NB4 (cell line): ENCODE data around the gene RNF111.

Experiments used
- DNase-seq: peaks from one replicate; pipeline ENCODE4 v3.0.0; 2010; ENCODE audit warnings: low read depth
- H3K4me3 ChIP-seq: one replicate; pipeline ENCODE4 v1.5.1; 2011; ENCODE audit warnings: mild to moderate bottlenecking, low read depth, low read length, moderate library complexity
- MYC ChIP-seq: IDR thresholded peaks from 2 replicates; pipeline ENCODE4 v1.6.1; 2011; ENCODE audit warnings: low read depth, low read length
- POLR2A ChIP-seq: IDR thresholded peaks from 2 replicates; pipeline ENCODE4 v1.6.1; 2011; ENCODE audit warnings: mild to moderate bottlenecking; ENCODE audit not compliant: insufficient read length; ENCODE audit errors: extremely low read depth
- TF ChIP-seq, protein P1 (sequence below): IDR thresholded peaks from 2 replicates; pipeline ENCODE4 v1.6.1; 2011; ENCODE audit warnings: low read depth, low read length
- TF ChIP-seq, protein P2 (sequence below): IDR thresholded peaks from one replicate; pipeline ENCODE4 v1.5.1; 2012; ENCODE audit warnings: low read depth, low read length

Gene RNF111

DNA sequence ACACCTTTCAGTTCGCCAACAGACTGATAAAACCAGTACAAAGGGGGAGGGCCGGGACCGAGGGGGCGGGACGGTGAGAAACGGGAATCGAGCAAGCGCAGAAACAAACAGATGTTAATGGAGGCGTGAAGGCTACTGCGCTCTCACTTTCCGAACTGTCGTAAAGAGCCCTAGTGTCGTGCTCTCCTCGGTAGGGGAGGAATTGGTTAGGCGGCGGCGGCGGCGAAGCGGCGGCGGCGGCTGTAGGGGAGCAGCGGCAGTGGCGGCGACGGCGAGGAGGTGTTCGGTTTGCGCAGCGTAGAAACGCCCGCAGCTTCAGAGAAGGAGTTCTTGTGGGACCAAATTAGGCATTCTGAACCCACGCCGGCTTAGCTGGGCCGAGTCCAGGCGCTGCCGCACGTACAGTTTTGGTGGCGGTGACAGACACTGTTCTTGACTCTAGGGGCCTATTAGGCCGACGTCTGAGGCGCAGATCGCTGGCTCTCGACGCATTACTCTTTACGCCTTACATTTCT, at the start of gene RNF111:
Gene RNF111, plus strand, starts transcription at position 173 of the 515 bp plus-strand sequence. CDS start 43,160 bp downstream, outside the sequence.
- TF ChIP-seq MYC: peak; percentile 50; the same call in 1 of the 2 replicates
- TF ChIP-seq, protein P1, sequence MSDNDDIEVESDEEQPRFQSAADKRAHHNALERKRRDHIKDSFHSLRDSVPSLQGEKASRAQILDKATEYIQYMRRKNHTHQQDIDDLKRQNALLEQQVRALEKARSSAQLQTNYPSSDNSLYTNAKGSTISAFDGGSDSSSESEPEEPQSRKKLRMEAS: no peak
- peak; percentile 82 for TF ChIP-seq POLR2A
- TF ChIP-seq, protein P2, sequence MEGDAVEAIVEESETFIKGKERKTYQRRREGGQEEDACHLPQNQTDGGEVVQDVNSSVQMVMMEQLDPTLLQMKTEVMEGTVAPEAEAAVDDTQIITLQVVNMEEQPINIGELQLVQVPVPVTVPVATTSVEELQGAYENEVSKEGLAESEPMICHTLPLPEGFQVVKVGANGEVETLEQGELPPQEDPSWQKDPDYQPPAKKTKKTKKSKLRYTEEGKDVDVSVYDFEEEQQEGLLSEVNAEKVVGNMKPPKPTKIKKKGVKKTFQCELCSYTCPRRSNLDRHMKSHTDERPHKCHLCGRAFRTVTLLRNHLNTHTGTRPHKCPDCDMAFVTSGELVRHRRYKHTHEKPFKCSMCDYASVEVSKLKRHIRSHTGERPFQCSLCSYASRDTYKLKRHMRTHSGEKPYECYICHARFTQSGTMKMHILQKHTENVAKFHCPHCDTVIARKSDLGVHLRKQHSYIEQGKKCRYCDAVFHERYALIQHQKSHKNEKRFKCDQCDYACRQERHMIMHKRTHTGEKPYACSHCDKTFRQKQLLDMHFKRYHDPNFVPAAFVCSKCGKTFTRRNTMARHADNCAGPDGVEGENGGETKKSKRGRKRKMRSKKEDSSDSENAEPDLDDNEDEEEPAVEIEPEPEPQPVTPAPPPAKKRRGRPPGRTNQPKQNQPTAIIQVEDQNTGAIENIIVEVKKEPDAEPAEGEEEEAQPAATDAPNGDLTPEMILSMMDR: no peak
- DNase-seq: peak; percentile 95
- peak within 1 kb of the TSS; percentile 98 for H3K4me3 ChIP-seq

DNA sequence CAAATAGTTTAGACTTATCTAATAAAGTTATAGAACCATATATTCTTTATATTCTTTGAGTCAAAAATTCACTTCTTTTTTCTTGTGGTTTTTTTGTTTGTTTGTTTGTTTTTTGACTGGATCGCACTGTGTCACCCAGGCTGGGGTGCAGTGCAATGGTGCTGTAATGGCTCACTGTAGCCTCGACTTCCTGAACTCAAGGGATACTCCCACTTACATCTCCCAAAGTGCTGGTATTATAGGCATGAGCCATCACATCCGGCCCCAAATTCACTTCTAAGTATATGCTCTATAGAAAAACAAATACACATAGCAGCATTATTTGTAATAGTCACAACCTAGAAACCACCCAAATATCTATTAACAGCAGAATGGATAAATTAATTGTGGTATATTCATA, 40.3 kb upstream of the RNF111 start:
- TF ChIP-seq, protein P1: 0 out of 2 replicates have a peak, but pooled peaks have one; percentile 11
- no peak for TF ChIP-seq POLR2A
- no peak overlapping the region for H3K4me3 ChIP-seq
- peak; percentile 68 for DNase-seq

DNA sequence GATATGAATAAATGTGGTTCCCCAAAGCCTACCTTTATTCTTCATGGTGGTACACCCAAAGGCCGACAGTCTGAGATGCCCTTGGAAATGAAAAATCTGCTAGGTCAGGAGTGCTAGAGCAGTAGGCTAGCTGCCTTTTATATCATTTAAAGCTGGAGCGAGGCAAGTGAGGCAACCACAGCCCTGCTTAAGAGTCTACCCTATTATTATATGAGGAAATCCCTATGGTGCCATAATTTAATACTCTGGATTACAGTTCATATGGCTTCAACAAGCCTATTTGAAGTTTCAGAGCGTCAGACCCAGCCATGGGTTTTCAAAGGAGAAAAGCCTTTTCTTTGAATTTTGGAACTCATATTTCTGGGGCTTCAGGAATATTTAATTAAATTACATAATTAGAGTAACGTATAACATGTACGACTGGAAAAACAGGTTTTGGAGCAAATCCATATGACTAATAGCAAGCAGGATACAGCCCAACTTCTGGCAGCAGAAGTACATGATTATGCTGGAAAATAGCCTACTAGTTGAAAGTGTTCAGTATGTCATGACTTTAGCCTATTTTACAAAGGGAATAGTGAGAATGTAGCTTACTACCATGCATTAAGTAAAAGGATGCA, 36.0 kb upstream of the RNF111 start:
- no peak overlapping the region for H3K4me3 ChIP-seq
- no peak for DNase-seq
- TF ChIP-seq POLR2A (no peak), MYC (no peak)
- TF ChIP-seq, protein P2: no peak
- TF ChIP-seq, protein P1: no peak

DNA sequence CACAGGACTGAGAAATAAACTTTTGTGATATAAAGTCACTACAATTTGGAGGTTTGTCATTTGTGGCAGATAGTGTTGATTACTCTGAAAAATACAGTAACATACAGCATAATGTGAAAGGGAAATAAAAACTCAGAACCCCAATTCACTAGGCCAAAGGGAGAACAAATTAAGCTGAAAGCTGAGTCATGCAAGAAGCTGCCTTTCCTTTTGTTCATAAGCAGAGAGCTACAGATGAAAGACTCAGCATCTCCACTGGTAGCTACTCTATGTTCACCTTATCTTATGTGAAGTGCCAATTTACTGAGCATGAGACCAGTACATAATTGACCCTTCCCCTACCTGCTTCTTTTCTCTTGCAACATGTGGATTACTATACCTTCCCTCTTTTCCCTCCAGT, 34.7 kb upstream of the RNF111 start:
- DNase-seq: no peak

DNA sequence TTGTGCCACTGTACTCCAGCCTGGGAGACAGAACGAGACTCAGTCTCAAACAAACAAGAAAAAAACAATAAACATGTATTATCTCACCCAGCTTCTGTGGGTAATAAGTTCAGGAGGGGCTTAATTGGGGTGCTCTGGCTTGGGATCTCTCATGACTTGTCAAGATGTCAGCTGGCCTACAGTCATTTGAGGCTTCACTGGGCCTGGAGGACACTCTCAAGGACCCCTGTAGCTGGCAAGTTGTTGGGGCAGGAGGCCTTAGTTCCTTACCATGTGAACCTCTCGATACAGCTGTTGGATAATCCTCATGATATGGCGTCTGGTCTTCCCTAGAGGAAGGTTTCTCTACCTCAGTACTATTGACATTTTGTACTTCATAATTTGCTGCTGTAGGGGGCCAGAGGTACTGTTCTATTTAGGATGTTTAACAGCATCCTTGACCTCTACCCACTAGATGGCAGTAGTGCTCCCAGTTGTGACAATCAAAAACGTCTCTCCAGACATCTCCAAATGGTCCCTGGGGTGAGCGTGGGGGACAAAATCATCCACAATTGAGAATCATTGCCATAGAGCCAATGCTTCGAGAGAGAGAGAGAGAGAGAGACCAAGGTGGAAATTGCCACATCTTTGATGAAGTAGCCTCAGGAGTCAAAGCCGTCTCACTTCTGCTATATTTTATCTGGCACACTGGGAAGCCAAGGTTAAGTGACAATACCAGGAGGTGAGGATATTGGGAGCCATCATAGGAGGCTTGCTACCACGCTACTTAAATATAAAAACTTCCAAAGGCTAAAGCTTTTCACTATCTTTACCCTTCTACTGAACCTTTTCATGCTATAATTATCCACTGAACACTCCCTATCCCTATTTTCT, 30.1 kb upstream of the RNF111 start:
- TF ChIP-seq MYC (no peak), POLR2A (no peak)
- TF ChIP-seq, protein P2: peak; percentile 77
- no peak overlapping the region for H3K4me3 ChIP-seq
- peak; percentile 83 for DNase-seq

More for the DNA sequence above, 34.7 kb upstream of the RNF111 start:
- TF ChIP-seq MYC (no peak), POLR2A (no peak)
- TF ChIP-seq, protein P2: no peak
- TF ChIP-seq, protein P1: no peak
- no peak overlapping the region for H3K4me3 ChIP-seq

DNA sequence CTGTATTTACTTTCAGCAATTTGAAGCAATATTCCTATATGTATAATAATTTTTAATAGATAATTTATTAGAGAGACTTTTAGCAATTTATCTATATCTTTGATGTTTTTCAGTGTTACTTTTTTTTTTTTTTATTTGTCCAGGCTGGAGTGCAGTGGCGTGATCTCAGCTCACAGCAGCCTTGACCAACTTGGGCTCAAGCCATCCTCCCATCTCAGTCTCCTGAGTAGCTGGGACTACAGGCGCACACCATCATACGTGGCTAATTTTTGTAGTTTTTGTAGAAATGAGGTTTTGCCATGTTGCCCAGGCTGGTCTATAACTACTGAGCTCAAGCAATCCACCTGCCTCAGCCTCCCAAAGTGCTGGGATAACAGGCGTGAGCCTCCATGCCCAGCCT, 28.7 kb upstream of the RNF111 start:
- DNase-seq: no peak

More for the DNA sequence above, 28.7 kb upstream of the RNF111 start:
- TF ChIP-seq POLR2A: no peak
- TF ChIP-seq, protein P2: no peak
- no peak for TF ChIP-seq MYC
- TF ChIP-seq, protein P1: no peak
- H3K4me3 ChIP-seq: no peak overlapping the region
